Activated gamma-delta T cell treated with anti-CD3 and anti-CD28 coated beads, Interleukin-2, amount 50 U/mL, for 16 hours (primary cell): ENCODE measurements around the gene LAPTM5.

ENCODE experiments used
- DNase-seq: peaks from one replicate; pipeline ENCODE4 v3.0.0-alpha.2; 2020; ENCODE audit warnings: low read depth

The LAPTM5 gene

DNA sequence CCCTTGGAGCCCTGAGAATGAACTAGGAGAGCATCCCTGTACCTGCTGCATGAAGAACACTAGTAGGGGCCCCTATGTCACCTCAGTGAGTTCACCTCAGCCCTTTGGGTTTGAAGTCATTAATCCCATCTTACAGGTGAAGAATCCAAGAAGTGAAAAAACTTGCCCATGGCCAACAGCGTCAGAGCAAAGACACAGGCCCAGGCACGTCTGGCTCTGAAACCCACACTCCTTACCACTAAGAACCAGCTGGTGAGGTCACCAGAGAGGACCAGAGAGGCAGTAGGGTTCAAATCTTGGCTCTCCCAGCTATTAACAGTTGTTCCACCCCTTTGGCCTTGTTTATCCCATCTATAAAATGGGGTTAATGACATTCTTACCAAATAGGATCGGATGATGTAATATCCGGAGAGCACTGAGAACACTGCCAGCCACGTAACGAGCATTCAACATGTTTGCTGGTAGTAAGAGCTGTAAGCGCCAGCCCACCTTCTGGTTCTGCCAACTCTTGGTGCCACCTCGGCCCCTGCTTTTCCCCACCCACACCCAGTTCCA lies 43.0 kb downstream of the LAPTM5 start:
- no peak for DNase-seq

DNA sequence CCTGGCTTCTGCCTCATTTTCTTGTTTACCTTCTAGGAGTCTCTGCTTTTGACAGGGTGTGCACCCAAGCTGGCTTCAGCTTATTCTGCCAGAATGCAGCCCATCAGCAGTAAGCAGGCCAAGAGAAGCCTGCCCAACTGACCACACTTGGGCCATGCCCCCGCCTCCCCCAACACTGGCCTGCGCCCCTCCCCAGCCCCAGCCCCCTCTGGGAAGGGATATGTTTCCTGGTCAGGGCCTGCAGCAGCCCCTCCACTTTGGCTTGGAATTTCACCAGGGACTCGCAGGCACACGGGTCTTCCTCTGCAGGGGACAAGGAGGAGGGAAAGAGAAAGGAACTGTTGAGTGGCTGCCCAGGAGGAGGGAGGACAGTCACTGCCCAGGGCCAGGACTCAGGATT lies 43.5 kb downstream of the LAPTM5 start:
- no peak for DNase-seq

DNA sequence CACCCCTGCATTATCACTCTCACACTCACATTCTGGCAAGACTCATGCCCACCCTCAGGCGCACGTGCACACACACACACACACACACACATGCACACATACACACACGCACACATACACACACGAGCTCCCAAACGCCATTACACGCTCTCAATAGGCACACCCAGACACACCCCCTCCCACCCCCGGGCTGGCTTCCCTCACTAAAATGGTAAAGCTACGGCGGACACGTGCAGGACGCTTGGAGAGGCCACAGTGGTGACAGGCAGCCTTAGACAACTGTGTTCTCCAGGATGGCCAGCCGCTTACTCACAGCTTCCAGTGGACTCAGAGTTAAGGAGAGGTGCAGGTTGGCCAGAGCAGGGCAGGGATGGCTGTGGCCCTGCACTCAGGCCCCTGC lies 44.3 kb downstream of the LAPTM5 start:
- DNase-seq = no peak

DNA sequence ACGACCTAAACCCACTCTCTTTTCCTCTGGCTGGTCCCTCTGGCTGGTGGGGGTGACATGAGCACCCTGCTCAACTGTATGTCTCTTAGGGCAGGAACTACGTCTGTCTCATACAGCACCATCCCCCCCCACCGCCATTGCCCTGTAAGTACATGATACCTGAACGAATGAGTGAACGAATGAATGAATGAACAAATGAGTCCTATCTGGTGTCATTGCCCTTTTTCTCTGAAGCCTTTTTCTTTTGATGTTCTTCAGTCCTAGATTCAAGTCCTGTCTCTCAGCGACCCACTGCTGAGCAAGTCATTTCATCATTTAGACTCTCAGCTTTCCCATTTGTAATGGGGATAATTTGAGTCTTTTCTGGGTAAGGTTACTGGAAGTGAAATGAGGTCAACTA lies 45.0 kb downstream of the LAPTM5 start:
- no peak for DNase-seq

DNA sequence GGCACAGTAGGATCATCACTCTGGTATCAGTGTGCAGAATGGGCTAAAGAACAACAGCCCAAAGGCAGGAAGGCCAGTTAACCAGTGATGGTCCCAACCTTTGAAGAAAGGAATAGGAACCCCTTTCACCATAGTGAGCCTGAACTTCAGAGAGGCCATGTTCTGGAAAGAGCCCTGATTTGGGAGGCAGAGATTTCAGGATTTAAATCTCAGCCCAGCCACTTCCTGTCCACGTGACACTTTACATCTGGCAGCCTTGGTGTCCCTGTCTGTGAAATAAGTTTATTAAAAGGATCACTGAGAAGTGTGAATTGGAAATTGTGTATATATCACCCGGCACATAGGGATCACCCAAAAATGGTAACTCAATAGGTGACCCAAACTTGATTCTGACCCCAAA lies 47.2 kb downstream of the LAPTM5 start:
- no peak for DNase-seq

DNA sequence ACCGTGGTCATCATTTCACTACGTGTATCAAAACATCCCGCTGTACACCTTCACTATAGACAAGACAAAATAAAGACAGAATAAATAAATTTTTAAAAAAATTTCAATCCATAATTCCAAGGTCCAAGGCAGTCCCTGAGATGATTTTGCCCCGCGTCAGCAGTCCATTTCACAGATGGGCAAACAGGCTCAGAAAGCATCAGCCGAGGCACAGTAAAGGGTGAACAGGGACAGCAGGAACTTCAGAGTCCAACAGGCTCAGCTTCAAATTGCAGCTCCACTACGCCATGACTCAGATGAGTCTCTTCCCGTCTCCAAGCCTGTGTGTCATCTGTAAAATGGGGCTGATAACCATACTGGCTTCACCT lies 49.2 kb downstream of the LAPTM5 start:
- no peak for DNase-seq

DNA sequence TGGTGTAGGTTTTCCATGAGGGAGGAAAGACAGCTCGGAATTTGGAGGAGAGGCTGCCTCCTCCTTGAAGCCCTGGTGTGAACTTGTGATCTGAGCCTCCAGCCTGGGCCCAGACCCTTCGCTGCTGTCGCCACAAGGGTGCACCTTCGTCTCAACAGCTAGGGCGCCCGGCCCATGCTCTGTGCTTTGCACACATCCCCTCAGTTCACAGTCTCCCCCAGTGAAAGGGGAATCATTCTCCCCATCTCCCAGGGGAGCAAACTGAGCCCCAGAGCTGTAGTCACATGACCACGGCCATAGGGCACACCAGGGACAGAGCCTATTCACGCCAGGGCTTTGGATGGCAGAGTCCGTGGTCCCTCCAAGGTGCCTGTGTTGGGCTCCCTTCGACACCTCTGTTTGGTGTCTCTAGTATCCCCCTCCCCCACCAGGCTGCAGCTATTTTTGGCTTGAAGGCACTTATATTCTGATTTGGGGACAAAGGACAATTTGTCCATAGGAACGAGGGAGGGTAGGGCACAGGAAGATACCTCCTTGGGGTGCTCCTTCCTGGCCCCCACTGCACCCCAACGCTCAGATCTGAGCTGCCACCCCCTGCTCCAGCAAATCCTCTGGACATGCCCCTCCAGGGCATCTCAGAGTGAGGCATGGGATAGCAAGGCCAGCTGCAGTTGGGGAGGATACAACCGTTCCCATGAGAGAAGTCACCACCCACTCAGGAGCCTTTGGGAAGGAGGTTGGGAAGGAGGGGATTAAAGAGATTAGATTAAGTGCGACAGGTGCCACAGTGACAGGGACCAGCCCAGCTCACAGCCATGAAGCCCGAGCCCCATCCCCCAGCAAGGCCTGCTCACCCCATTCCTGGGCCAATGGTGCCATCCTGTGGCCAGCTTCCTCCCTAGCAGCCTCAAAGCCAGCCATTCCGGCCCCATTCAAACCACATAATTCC lies 49.9 kb downstream of the LAPTM5 start:
- peak; percentile 40 for DNase-seq

DNA sequence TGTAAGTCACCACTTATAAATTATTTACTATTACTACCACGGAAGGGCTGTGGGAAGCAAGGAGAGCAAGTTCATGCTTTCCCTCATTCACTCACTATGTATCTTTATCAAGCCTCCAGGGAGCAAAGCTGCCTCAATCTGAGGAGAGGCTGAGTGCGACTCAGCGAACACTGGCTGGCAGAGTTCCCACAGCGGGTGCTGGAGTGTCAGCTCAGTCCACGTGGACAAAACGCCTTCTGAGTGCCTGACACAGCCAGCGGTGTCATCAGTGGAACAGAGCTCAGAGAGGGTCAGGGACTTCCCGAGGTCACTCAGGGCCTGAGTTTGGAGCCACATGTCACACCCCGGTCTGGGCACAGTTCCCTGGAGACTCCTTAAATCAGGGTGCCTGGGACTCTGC lies 51.0 kb downstream of the LAPTM5 start:
- DNase-seq = no peak

DNA sequence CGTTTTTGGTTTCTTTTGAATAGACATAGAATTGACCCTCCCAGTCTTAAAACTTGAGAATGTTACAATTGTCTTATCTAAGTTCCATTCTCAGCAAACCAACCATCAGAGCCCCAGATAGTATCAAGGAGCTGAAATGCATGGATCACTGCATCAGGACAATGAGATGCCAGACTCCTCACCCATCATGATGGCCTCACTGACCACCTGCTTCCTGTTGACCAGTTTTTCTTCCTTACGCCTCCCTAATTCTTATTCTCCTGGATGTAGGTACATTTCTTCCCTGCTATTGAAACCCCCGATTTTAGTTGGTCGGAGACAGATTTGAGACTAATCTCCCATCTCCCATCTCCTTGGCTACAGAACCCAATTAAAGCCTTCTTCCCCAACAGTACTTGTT lies 51.9 kb downstream of the LAPTM5 start:
- no peak for DNase-seq

DNA sequence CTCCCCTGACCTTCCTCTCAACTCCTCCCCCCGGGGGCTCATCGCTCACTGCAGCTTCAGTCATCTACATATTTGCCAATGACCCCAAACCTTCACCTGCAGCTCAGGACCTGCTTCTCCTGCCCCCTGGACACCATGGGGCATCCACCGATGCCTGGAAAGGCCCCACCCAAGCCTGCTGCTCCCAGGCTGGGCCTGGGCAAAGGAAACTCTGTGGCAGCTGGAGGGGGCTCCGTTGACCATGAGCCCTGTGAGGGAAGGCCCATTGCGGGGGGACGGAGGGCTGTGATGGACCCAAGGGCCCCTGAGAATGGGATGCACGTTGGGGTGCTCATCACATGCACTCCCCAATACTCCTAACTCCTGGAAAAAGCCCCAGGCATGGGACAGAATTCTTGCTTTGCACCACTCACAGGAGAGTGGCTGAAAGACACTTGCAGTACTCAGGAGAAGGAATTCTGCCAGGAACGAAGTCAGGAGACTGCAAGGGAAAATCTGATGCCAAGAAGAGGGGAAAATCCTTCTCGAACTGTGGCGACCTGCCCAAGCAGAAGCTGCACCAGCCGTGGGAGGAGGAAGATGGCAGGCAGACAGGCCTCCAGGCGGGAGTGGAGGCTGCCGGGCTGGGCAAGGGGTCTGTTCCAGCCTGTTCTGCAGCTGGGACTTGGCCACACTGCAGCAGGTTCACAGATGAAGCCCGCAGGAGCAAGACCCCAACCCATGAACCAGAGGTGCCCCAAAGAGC lies 52.6 kb downstream of the LAPTM5 start:
- DNase-seq = no peak

DNA sequence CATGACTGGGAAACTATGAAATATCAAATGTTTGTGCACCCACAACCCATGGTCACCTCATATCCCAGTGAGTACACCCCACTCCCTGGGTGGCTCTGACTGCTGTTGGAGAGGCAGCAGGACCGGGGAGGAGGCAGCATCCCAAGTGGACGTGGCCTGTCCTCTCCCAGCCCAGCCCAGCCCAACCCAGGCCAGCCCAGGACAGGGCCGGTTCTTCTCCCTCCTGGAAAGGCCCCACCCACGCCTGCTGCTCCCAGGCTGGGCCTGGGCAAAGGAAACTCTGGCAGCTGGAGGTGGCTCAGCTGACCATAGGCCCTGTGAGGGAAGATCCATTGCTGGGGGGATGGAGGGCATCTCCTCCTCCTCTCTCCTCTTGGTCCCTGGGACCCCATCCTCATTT lies 53.3 kb downstream of the LAPTM5 start:
- no peak for DNase-seq

DNA sequence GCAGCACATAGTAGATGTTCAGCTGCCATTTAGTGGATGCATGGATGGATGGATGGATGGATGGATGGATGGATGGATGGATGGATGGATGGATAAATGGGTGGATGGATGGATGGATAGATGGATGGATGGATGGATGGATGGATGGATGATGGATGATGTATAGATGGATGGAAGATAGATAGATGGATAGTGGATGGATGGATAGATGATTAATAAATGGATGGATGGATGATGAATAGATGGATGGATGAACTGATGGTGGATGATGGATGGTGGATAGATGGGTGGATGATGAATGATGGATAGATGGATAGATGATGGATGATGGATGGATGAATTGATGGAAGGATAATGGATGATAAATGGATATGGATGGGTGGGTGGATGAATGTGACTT lies 54.8 kb downstream of the LAPTM5 start:
- no peak for DNase-seq

DNA sequence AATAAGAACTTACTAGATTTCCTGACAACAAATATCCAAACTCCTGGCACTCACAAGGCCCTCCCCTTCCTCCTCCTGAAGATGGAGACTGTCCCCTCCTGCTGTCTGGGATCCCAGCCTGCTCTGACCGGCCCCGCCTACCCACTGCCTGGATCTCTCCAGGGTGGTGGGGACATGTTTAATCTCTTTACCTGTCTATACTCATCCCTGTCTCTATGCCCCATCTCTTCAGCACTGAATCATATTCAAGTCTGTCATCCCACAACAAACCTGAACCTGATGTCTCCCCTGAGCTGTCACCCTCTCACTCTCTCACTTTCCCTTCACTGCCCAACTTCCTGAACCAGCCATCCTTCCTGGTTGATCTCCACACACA lies 56.3 kb downstream of the LAPTM5 start:
- DNase-seq = no peak

DNA sequence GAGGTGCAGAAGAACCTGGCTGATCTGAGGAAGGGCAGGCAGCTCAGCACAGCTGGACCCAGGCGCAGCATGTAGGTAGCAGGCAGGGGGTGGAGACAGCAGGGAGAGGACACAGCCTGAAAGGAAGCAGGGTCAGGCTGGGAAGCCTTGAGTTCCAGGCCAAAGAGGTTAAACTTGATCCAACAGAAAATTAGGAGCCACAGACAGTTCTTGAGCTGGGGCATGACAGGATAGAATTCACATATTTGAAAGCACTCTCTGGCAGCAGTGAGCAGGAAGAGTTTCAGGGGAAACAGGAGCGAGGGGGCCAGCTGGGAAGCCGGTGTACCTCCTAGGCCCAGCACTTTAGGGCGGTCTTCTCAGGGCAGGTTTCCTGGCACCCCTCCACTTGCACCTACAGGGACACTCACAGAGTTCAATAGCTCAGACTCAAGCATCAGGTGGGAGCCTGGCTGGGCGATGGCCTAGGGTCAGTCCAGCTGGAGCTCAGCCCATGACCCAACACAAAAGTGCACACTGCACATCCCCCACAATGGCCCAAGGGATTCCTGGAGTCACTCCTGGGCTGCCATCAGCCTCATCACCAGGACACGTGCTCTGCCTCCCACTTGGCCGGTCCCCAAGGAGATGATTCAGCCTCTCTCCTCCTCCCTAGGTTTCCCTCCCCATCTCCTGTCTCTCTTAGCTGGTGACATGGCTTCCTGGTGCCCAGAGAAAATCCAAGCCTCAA lies 56.9 kb downstream of the LAPTM5 start:
- DNase-seq = no peak

DNA sequence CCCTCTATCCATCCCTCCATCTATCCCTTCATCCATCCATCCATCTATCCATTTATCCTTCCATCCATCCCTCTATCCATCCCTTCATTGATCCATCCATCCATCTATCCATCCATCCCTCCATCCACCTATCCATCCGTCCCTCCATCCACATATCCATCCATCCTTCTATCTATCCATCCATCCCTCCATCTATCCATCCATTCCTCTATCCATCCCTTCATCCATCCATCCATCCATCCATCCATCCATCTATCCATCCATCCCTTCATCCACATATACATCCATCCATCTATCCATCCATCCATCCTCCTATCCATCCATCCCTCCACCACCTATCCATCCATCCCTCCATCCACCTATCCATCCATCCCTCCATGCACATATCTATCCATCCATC lies 57.8 kb downstream of the LAPTM5 start:
- no peak for DNase-seq

DNA sequence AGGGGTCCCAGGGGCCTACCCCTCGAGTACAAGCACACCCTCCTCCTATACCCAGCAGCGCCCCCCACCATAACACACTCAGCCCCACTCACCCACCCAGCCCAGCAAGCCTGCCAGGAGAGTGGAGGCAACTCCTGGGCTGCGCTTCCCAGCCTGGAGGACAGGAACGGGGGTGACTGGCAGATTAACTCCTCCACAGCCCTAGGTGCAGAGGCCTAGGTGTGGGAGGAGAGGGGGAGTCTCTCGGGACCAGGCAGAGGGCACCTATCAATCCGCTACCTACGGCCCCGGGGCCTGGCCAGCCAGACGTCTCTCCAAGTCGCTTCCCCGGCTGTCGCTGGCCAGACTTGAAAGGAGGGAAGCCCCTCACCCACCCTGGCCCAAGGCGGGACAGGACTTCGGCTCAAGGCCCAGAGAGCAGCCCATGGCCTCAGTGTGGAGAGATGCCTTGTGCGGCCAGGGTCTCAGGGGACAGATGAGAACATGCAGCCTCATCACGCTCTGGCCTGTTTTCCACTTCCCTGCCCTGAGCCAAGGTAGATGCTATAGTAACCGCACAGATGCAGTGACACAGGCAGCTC lies 59.1 kb downstream of the LAPTM5 start:
- no peak for DNase-seq

DNA sequence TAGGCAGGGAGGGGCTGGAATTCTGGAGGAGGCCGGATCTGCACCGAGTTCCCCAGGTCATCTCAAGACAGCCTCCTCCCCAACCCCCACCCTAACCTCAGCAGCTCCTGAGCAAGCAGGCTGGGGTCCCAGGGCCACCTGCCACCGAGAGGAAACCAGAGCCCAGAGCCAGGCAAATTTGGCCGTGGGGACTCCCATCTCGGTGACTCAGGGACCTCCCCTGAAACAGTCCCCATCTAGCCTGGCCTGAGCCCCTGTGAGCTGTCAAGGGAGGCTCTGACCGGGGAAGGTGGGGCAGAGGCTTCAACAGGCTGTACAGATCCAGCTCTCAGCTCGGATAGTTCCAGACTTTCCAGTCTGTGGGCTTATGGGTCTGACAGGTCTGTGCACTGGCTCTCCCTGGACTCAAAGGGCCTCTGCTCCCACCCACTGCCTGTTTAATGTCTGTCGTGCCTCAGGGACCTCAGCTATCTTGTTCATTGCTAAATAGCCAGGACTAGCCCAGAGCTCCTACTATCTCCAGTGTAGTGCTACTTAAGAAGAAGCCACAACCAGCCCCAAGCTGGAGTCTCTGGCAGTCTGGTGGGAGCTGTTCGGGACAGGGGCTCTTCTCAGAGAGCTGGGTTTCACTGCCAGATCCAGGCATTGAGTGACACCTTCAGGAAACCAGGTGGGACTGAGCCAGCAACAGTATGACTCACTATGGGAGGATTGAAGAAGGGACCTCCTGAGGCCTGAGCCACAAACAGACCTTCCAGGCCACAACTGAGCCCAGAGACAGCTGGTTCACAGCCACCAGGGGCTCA lies 59.8 kb downstream of the LAPTM5 start:
- DNase-seq = no peak

DNA sequence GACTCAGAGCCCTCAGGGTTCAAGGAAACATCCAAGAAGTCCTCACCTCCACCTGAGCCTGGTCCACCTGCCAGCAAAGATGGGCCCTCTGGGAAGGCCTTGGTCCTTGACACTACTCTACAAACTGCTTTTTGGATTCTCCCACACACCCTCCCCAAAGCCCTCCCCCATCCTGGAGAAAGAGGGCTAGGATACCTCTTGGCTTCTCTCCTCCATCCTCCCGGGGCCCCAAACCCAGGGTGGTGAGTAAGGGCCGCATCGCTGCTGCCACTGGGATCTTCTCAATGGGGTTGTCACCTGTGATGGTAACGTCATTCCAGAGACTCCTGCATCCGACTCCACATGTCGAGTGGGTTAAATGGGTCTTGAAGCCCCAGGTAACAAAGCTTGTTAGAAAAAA lies 60.7 kb downstream of the LAPTM5 start:
- no peak for DNase-seq

DNA sequence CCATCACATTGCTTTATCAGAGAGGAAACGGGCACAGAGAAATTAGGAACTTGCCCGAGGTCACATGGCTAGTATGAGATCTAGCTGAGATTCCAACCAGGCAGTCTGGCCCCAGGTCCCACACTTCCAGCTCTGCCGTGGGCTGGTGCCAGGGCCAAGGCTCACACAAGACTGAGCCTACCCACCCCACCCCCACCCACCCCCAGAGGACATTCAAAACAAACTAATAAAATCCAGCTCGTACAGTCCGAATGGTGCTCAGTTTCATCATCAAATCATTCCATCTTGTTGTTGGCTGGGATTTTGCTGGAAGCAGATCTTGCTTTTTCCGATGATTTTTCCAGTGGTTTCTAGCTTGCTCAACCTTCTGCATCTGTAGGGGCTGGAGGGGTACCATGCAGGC lies 62.1 kb downstream of the LAPTM5 start:
- DNase-seq = no peak

DNA sequence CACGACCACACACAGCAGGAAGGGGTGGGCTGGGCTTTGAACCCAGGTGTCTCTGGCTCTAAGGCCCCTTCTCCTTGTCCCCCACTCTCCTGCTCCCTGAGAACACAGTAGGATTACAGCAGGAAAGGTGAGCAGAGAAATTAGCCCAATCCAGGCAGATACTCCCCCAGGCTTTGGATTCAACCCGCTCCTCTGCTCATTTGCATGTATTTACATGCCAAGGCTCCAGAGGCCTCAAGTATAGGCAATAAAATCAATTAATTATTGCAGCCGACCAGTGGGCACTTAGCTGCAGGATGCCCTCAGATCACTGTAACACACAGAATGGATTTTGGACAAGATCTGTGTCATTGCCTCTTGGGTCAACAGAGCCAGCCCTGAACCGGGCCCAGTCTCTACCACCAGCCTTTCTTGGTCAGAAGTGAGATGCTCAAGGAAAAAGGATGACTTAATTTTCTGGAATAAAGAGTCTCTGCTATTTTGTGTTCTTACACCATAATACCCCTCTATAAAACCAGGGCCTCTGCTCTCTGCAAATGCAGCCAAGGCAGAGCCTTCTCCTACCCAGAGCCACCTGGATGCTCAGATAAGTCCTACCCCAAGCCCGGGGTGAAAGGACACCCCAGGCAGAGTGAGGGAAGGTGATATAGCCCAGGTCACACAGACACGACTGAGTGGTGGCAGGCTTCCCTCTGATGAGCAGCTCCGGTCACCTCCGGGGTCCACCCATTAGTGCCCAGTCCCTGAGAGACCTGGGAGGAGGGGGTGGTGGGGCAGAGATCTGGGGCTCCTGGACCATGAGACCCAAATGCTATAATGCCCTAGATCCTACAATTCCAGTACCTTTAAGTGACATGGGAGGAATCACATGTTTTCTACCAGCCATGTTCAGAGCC lies 63.0 kb downstream of the LAPTM5 start:
- DNase-seq = no peak
